Endothelial cell of umbilical vein (primary cell): ENCODE results near the gene FBXO9.

Experiments used
- EZH2 ChIP-seq: IDR thresholded peaks from 2 replicates; pipeline ENCODE4 v1.6.1; 2012; ENCODE audit warnings: borderline replicate concordance, low read depth, mild to moderate bottlenecking, moderate library complexity, low read length, inconsistent platforms; ENCODE audit not compliant: severe bottlenecking
- JUN ChIP-seq: IDR thresholded peaks from 2 replicates; pipeline ENCODE4 v1.6.1; 2011; ENCODE audit warnings: borderline replicate concordance, low read depth; ENCODE audit not compliant: insufficient read length, insufficient read depth
- MYC ChIP-seq: IDR thresholded peaks from one replicate; pipeline ENCODE4 v1.6.1; 2011; ENCODE audit warnings: mild to moderate bottlenecking, low read depth, low read length
- POLR2A ChIP-seq: IDR thresholded peaks from 2 replicates; pipeline ENCODE4 v1.6.1; 2012; ENCODE audit warnings: low read depth, mild to moderate bottlenecking, control low read depth, low read length
- POLR2AphosphoS5 ChIP-seq: IDR thresholded peaks from 2 replicates; pipeline ENCODE4 v1.6.1; 2012; ENCODE audit warnings: low read depth, mild to moderate bottlenecking, control low read depth, low read length, moderate library complexity; ENCODE audit not compliant: insufficient read depth
- TF ChIP-seq, protein P1 (sequence below), 2 donors: IDR thresholded peaks; 1 replicate in 1 of 2; 2 replicates in 1 of 2; pipeline ENCODE4 v1.5.1; 2011; ENCODE audit warnings: low read length in 2 of 2, mild to moderate bottlenecking in 2 of 2, moderate library complexity in 2 of 2, control low read depth in 1 of 2, inconsistent platforms in 1 of 2, low read depth in 1 of 2; ENCODE audit not compliant: insufficient read depth in 1 of 2; ENCODE audit errors: extremely low read depth in 1 of 2
- TF ChIP-seq, protein P2 (sequence below): IDR thresholded peaks from 2 replicates; pipeline ENCODE4 v1.6.1; 2011; ENCODE audit not compliant: insufficient read depth, insufficient read length

GRCh38 chr6:53066077-53066417 lies 843 bp downstream of the FBXO9 start:
- TF ChIP-seq, protein P1, sequence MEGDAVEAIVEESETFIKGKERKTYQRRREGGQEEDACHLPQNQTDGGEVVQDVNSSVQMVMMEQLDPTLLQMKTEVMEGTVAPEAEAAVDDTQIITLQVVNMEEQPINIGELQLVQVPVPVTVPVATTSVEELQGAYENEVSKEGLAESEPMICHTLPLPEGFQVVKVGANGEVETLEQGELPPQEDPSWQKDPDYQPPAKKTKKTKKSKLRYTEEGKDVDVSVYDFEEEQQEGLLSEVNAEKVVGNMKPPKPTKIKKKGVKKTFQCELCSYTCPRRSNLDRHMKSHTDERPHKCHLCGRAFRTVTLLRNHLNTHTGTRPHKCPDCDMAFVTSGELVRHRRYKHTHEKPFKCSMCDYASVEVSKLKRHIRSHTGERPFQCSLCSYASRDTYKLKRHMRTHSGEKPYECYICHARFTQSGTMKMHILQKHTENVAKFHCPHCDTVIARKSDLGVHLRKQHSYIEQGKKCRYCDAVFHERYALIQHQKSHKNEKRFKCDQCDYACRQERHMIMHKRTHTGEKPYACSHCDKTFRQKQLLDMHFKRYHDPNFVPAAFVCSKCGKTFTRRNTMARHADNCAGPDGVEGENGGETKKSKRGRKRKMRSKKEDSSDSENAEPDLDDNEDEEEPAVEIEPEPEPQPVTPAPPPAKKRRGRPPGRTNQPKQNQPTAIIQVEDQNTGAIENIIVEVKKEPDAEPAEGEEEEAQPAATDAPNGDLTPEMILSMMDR (IDR thresholded peaks at IDR 0.05; ENCODE audit: extremely low read depth in 1 of 2, insufficient read depth in 1 of 2, low read depth in 1 of 2, low read length in 2 of 2), result no peak
- TF ChIP-seq EZH2 (no peak), MYC (no peak), POLR2AphosphoS5 (no peak), POLR2A (no peak), JUN (no peak)
- TF ChIP-seq, protein P2, sequence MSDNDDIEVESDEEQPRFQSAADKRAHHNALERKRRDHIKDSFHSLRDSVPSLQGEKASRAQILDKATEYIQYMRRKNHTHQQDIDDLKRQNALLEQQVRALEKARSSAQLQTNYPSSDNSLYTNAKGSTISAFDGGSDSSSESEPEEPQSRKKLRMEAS, result no peak
